ENCODE data around the gene SLC7A14.

DNA sequence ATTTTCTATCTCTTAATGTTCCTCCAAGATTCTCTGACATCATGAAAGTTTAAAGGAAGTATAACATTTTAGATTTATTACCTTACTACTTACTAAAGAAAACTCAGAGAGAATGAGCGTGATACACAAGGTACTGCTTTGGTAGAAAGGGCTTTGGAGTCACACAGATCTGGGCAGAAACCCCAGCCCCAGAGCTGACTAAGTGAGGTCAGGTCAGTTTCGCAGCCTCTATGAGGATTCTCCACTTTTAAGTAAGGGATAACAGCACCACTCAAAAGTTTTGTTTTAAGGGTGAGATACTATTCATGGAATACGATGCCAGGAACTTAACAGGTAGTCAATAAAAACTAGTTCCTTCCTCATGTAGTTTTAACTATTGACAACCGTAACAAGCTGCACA is 91.1 kb downstream of the SLC7A14 start:
- TF ChIP-seq CTCF (conservative IDR thresholded peaks at IDR 0.05) (no peak), ZFX (IDR thresholded peaks at IDR 0.05) (no peak)

All from C4-2B (cell line).